SK-N-SH (cell line): ENCODE results near the gene AXIN1. TPM values are rescaled to one million over a fixed set of nuclear protein-coding genes. Genes with fewer than 3 reads are reported as not detected.
"Not testable (repeated sequence)": the region's sequence is repeated elsewhere in the genome, so short reads cannot be mapped to it uniquely, and the experiment has no call there.

Experiments
- CTCF ChIA-PET: fragments of 300-600, 350-600 bp; formaldehyde crosslinking; extraction: SDS; loops from one replicate; lab custom pipeline; 2021; lab: Yijun Ruan, JAX
- POLR2A ChIA-PET: fragments of 350-600 bp; sonication (Branson Sonifier 250); formaldehyde crosslinking; extraction: SDS; loops from one replicate; lab custom pipeline; 2020; ENCODE audit warnings: antibody characterized with exemption, inconsistent platforms; lab: Yijun Ruan, JAX
- DNase-seq: peaks from one replicate; pipeline ENCODE4 v3.0.0; 2012
- H2AFZ ChIP-seq: fragments of 200-600 bp; sonication (generic); 2 replicates; pipeline ENCODE4 v1.8.1; 2016; ENCODE audit warnings: antibody characterized with exemption, mild to moderate bottlenecking, low read depth
- H3F3A ChIP-seq: fragments of 200-600 bp; sonication (generic); replicated peaks from 2 replicates; pipeline ENCODE3; 2016; ENCODE audit warnings: antibody characterized with exemption, mild to moderate bottlenecking; ENCODE audit not compliant: insufficient read depth
- H3K27ac ChIP-seq, 2 experiments: fragments of 200-500 bp in 1 of 2; fragments of 200-600 bp in 1 of 2; sonication (Bioruptor generic) in 1 of 2; sonication (generic), shearing (Covaris generic) in 1 of 2; 2 replicates each; pipeline versions ENCODE4 v1.5.1 to v1.6.1; 2014 to 2016; ENCODE audit warnings: low read depth in 2 of 2, inconsistent platforms in 1 of 2, low read length in 1 of 2, mild to moderate bottlenecking in 1 of 2, mixed read lengths in 1 of 2
- H3K27me3 ChIP-seq: fragments of 200-600 bp; sonication (generic), shearing (Covaris generic); 2 replicates; pipeline ENCODE4 v1.6.1; 2016; ENCODE audit warnings: mixed run types; ENCODE audit not compliant: insufficient read depth
- H3K36me3 ChIP-seq, 2 experiments: fragments of 200-500 bp in 1 of 2; fragments of 200-600 bp in 1 of 2; sonication (Bioruptor generic) in 1 of 2; sonication (generic) in 1 of 2; replicated peaks in 1 of 2; 2 replicates each; pipeline versions ENCODE3 to v1.5.1; 2014 to 2016; ENCODE audit warnings: low read length in 1 of 2, mild to moderate bottlenecking in 1 of 2; ENCODE audit not compliant: insufficient read depth in 2 of 2, control insufficient read depth in 1 of 2
- H3K4me1 ChIP-seq, 2 experiments: fragments of 200-500 bp in 1 of 2; fragments of 200-600 bp in 1 of 2; sonication (Bioruptor generic) in 1 of 2; sonication (generic), shearing (Covaris generic) in 1 of 2; 2 replicates each; pipeline versions ENCODE4 v1.5.1 to v1.6.1; 2014 to 2016; ENCODE audit warnings: low read depth in 1 of 2, low read length in 1 of 2, mixed run types in 1 of 2; ENCODE audit not compliant: insufficient read depth in 2 of 2, control insufficient read depth in 1 of 2
- H3K4me2 ChIP-seq: fragments of 200-600 bp; sonication (generic), shearing (Covaris generic); 2 replicates; pipeline ENCODE4 v1.6.1; 2017; ENCODE audit warnings: mixed run types
- H3K4me3 ChIP-seq, 2 experiments: fragments of 200-500 bp in 1 of 2; fragments of 200-600 bp in 1 of 2; sonication (Bioruptor generic) in 1 of 2; sonication (generic), shearing (Covaris generic) in 1 of 2; 2 replicates each; pipeline versions ENCODE4 v1.5.1 to v1.8.1; 2014 to 2016; ENCODE audit warnings: low read depth in 2 of 2, inconsistent platforms in 1 of 2, low read length in 1 of 2, mild to moderate bottlenecking in 1 of 2, mixed read lengths in 1 of 2, moderate library complexity in 1 of 2
- H3K79me2 ChIP-seq: fragments of 200-600 bp; sonication (generic); 2 replicates; pipeline ENCODE4 v1.8.1; 2017; ENCODE audit warnings: mild to moderate bottlenecking; ENCODE audit not compliant: insufficient read depth
- H3K9ac ChIP-seq: fragments of 200-600 bp; sonication (generic); 2 replicates; pipeline ENCODE4 v1.6.1; 2017; ENCODE audit warnings: mixed run types
- H3K9me2 ChIP-seq: fragments of 200-600 bp; sonication (generic); 2 replicates; pipeline ENCODE4 v1.6.1; 2017; ENCODE audit warnings: mixed run types
- H3K9me3 ChIP-seq: fragments of 200-600 bp; sonication (generic); 2 replicates; pipeline ENCODE4 v1.6.1; 2017; ENCODE audit warnings: mixed run types, mild to moderate bottlenecking, moderate library complexity
- H4K20me1 ChIP-seq: fragments of 200-600 bp; sonication (generic); 2 replicates; pipeline ENCODE4 v1.6.1; 2017; ENCODE audit warnings: mild to moderate bottlenecking, mixed run types; ENCODE audit not compliant: insufficient read depth
- EZH2phosphoT487 ChIP-seq: fragments of 200-600 bp; sonication (generic); IDR thresholded peaks from 2 replicates; pipeline ENCODE4 v1.6.1; 2017; ENCODE audit warnings: low read depth, mixed run types, mild to moderate bottlenecking, antibody characterized with exemption, moderate library complexity, borderline replicate concordance
- RAD21 ChIP-seq: IDR thresholded peaks from 2 replicates; pipeline ENCODE4 v1.6.1; 2012; ENCODE audit warnings: mild to moderate bottlenecking, low read length
- SMC3 ChIP-seq: IDR thresholded peaks from 2 replicates; pipeline ENCODE4 v1.6.1; 2012; ENCODE audit warnings: low read depth, low read length, improper control_type of control experiment
- WGBS: methylation state at CpG from one replicate; pipeline ENCODE4 v1.1.6; 2017; ENCODE audit warnings: low lambda C conversion rate; 5-methylcytosine and 5-hydroxymethylcytosine counted together
- polyA plus RNA-seq, 3 experiments: library from polyadenylated mRNA; depleted of rRNA; stranded (reverse); fragments of >200 nt; gene quantifications; 2 replicates each; pipeline ENCODE4 v1.2.3, GENCODE V29; 2012
- TF ChIP-seq, protein P1 (sequence below): fragments of 200-600 bp; sonication (generic); IDR thresholded peaks from 2 replicates; pipeline ENCODE4 v1.6.1; 2017; ENCODE audit warnings: antibody characterized with exemption, mild to moderate bottlenecking, moderate library complexity
- TF ChIP-seq, protein P2 (sequence below): fragments of 150-350 bp; IDR thresholded peaks from 2 replicates; pipeline ENCODE4 v1.6.1; 2016; ENCODE audit warnings: mild to moderate bottlenecking, low read depth, low read length

The AXIN1 gene
- polyA plus RNA-seq, 1 of the 3 experiments (the other 2 are of a cell fraction): 19.9 TPM

DNA sequence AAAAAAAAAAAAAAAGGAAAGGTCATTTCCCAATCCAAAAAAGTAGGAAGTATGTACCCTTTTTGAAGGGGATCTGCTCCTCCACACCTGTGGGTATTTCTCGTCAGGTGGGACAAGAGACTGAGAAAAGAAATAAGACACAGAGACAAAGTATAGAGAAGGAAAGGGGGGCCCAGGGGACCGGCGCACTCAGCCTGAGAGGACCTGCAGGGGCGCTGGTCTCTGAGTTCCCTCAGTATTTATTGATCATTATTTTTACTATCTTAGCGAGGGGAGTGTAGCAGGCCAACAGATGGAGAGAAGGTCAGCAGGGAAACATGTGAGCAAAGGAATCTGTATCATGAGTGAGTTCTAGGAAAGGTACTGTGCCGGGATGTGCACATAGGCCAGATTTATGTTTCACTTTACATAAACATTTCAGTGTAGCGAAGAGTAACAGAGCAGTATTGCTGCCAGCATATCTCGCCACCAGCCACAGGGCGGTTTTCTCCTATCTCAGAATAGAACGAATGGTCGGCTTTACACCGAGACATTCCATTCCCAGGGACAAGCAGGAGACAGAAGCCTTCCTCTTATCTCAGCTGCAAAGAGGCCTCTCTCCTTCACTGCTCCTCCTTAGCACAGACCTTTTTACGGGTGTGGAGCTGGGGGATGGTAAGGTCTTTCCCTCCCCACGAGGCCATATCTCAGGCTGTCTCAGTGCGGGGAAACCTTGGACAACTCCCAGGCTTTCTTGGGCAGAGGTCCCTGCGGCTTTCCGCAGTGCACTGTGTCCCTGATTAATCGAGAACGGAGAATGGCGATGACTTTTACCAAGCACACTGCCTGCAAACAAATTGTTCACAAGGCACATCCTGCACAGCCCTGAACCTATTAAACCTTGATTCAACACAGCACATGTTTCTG lies 35.5 kb upstream of the AXIN1 start:
- H3K27me3 ChIP-seq, H3K27ac ChIP-seq, H3F3A ChIP-seq, DNase-seq, H3K9me3 ChIP-seq, H3K9ac ChIP-seq, H3K4me2 ChIP-seq, H2AFZ ChIP-seq, H3K79me2 ChIP-seq, H4K20me1 ChIP-seq, H3K36me3 ChIP-seq, H3K4me1 ChIP-seq, H3K4me3 ChIP-seq, POLR2A ChIA-PET, H3K9me2 ChIP-seq: not testable (repeated sequence)
- WGBS: 90% methylated on average over 20 of the region's 20 CpGs
- CTCF ChIA-PET: interaction anchor here (0.6 to 1.9 kb wide), 3 partner anchors 99 to 286 kb away, joined by 3 to 5 read pairs (median 4); no protein-coding TSS in a partner anchor

DNA sequence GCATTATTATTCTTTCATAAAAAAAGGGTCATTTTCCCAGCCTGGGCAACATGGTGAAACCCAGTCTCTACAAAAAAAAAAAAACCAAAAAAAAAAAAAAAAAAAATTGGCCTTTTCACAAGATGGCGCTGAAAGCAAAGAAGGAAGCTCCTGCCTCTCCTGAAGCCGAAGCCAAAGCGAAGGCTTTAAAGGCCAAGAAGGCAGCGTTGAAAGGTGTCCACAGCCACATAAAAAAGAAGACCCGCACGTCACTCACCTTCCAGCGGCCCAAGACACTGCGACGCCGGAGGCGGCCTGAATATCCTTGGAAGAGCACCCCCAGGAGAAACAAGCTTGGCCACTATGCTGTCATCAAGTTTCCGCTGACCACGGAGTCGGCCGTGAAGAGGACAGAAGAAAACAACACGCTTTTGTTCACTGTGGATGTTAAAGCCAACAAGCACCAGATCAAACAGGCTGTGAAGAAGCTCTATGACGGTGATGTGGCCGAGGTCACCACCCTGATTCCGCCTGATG lies 34.2 kb upstream of the AXIN1 start:
- no peak for DNase-seq
- 94% methylated on average over 19 of the region's 19 CpGs for WGBS
- peak; percentile 45 for TF ChIP-seq RAD21
- no peak for TF ChIP-seq SMC3
- TF ChIP-seq, protein P1, sequence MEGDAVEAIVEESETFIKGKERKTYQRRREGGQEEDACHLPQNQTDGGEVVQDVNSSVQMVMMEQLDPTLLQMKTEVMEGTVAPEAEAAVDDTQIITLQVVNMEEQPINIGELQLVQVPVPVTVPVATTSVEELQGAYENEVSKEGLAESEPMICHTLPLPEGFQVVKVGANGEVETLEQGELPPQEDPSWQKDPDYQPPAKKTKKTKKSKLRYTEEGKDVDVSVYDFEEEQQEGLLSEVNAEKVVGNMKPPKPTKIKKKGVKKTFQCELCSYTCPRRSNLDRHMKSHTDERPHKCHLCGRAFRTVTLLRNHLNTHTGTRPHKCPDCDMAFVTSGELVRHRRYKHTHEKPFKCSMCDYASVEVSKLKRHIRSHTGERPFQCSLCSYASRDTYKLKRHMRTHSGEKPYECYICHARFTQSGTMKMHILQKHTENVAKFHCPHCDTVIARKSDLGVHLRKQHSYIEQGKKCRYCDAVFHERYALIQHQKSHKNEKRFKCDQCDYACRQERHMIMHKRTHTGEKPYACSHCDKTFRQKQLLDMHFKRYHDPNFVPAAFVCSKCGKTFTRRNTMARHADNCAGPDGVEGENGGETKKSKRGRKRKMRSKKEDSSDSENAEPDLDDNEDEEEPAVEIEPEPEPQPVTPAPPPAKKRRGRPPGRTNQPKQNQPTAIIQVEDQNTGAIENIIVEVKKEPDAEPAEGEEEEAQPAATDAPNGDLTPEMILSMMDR: peak; percentile 35
- TF ChIP-seq EZH2phosphoT487: no peak
- TF ChIP-seq, protein P2, sequence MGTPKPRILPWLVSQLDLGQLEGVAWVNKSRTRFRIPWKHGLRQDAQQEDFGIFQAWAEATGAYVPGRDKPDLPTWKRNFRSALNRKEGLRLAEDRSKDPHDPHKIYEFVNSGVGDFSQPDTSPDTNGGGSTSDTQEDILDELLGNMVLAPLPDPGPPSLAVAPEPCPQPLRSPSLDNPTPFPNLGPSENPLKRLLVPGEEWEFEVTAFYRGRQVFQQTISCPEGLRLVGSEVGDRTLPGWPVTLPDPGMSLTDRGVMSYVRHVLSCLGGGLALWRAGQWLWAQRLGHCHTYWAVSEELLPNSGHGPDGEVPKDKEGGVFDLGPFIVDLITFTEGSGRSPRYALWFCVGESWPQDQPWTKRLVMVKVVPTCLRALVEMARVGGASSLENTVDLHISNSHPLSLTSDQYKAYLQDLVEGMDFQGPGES: no peak

More for the DNA sequence above, 34.2 kb upstream of the AXIN1 start:
- Histone ChIP-seq H3K4me3 (no peak overlapping the region), H2AFZ (no peak overlapping the region), H3K36me3 (no peaks in the 10 kb centered on the region), H3K9me2 (no peaks in the 10 kb centered on the region), H3K79me2 (no peaks in the 10 kb centered on the region), H3K9me3 (no peaks in the 10 kb centered on the region), H3K4me1 (peaks cover 0 to 5% of the 10 kb centered on the region in 2 experiments; a peak in 1 of 4 replicates), H3F3A (peaks cover 4% of the 10 kb centered on the region), H4K20me1 (no peaks in the 10 kb centered on the region), H3K4me2 (no peak overlapping the region), H3K27ac (no peak overlapping the region), H3K9ac (no peak overlapping the region), H3K27me3 (no peaks in the 10 kb centered on the region)
- ChIA-PET CTCF (interaction anchor here (0.6 to 1.9 kb wide), 6 partner anchors 11 to 269 kb away, joined by 3 to 5 read pairs (median 4); no protein-coding TSS in a partner anchor), POLR2A (no interaction called here)
